ENCODE measurements around the gene DHRSX. TPM values are rescaled to one million over a fixed set of nuclear protein-coding genes. Genes with fewer than 3 reads are reported as not detected.
"Not testable (repeated sequence)": the region's sequence is repeated elsewhere in the genome, so short reads cannot be mapped to it uniquely, and the experiment has no call there.

DHRSX gene
- total and polyA plus RNA-seq, 7 donors = 12.5 to 25.2 (median 16.1) TPM

DNA sequence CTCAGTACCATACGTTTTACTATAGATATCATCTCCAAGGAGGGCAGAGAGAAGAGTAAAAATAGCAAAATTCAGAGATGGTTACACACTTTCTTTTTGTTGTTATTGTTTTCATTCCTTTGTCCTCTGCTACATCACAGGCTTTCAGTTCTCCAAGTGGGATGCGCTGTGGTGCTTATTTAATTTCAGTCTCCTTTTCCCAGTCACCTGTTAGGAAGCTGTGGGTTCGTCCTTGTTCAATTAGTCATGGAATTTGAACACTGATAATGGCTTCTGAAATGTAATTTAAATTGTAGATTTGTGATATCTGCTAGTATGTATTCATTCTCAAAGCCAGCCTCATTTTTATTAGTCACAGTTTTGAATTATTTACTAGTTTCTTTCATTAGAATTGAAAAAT lies 38.8 kb upstream of the DHRSX start:
- no peaks in the 10 kb centered on the region for H3K27me3 ChIP-seq
- WGBS, 2 donors = 85 to 88% methylated on average over 3 of the region's 3 CpGs

DNA sequence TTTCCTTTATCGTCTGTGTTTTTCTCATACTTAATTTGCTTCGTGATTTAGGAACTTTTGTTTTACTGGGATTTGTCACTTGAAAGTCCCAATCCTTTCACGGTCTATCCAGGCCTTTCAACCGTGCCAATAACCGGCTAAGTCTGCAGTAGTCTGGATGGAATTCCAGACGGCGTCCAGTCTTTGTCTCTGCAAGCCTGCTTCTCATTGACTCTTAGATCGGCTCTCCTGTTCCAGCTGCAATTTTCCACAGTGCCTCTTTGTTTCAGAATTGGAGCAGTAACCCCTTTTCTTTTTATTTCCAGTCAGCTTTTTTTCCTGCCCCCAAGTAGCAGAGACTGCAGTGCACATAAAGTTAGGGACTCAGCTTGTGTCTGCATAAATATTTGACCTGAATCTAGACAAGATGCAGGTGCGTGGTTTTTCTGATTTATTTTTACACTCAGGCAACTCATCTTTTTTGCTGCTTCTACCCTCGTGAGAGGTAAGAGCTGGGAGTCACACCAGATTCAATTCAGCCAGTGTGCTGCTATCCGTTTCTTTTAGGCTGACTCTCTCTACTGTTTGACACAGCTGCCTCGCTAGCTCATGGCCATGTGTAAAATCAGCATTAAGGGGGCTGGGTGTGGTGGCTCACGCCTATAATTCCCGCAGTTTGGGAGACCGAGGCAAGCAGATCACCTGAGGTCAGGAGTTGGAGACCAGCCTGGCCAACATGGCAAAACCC lies 37.4 kb upstream of the DHRSX start:
- Histone ChIP-seq H3K4me3 (no peak overlapping the region), H3K9me3 (no peaks in the 10 kb centered on the region), H3K4me1 (peaks cover 0 to 9% (median 0%) of the 10 kb centered on the region in 4 donors), H3K36me3 (no peaks in the 10 kb centered on the region), H3K27me3 (no peaks in the 10 kb centered on the region), H3K27ac (no peak overlapping the region)
- TF ChIP-seq, protein P1, sequence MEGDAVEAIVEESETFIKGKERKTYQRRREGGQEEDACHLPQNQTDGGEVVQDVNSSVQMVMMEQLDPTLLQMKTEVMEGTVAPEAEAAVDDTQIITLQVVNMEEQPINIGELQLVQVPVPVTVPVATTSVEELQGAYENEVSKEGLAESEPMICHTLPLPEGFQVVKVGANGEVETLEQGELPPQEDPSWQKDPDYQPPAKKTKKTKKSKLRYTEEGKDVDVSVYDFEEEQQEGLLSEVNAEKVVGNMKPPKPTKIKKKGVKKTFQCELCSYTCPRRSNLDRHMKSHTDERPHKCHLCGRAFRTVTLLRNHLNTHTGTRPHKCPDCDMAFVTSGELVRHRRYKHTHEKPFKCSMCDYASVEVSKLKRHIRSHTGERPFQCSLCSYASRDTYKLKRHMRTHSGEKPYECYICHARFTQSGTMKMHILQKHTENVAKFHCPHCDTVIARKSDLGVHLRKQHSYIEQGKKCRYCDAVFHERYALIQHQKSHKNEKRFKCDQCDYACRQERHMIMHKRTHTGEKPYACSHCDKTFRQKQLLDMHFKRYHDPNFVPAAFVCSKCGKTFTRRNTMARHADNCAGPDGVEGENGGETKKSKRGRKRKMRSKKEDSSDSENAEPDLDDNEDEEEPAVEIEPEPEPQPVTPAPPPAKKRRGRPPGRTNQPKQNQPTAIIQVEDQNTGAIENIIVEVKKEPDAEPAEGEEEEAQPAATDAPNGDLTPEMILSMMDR (IDR thresholded peaks at IDR 0.05) = no peak
- no peak for TF ChIP-seq EP300 (IDR thresholded peaks at IDR 0.05)
- no peak for TF ChIP-seq POLR2AphosphoS5 (IDR thresholded peaks at IDR 0.05)
- WGBS, 2 donors = 52 to 73% methylated on average over 15 of the region's 15 CpGs
- no peak for DNase-seq
- intact Hi-C loops (cut with DNase I) = no loop called here

More for the DNA sequence above, 38.8 kb upstream of the DHRSX start:
- H3K36me3 ChIP-seq = no peaks in the 10 kb centered on the region
- H3K9me3 ChIP-seq = no peaks in the 10 kb centered on the region
- no peak overlapping the region for H3K27ac ChIP-seq
- TF ChIP-seq POLR2A (IDR thresholded peaks at IDR 0.05) (no peak), EP300 (IDR thresholded peaks at IDR 0.05) (no peak), POLR2AphosphoS5 (IDR thresholded peaks at IDR 0.05) (no peak)
- TF ChIP-seq, protein P1 (IDR thresholded peaks at IDR 0.05) = no peak
- no peak for DNase-seq
- peaks cover 0 to 9% (median 0%) of the 10 kb centered on the region in 4 donors for H3K4me1 ChIP-seq
- H3K4me3 ChIP-seq = no peak overlapping the region
- intact Hi-C loops (cut with DNase I) = no loop called here

DNA sequence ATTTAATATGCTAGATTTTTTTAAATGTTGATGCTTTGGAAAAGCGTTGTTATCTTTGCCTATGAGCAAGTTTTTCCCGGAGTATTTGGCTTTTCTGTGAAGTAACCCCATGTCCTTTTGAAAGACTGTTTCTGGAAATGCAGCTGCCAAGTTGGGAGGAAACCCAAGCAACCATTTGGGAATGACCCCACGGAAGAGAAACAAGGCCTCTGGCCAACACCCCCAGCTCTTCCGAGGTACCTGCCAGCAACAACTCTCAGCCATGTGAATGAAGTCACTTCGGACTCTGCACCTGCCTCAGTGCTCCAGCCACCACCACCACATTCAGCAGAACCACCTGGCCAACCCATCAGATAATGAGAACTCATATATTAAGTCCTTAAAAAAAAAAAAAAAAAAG lies 36.2 kb upstream of the DHRSX start:
- no peaks in the 10 kb centered on the region for H3K27me3 ChIP-seq
- intact Hi-C loops (cut with DNase I) = no loop called here
- peaks cover 0 to 9% (median 0%) of the 10 kb centered on the region in 4 donors for H3K4me1 ChIP-seq
- DNase-seq = no peak
- WGBS, 2 donors = 81 to 84% methylated on average over 5 of the region's 5 CpGs
- H3K36me3 ChIP-seq = no peaks in the 10 kb centered on the region
- H3K27ac ChIP-seq = no peak overlapping the region
- TF ChIP-seq, protein P1 (IDR thresholded peaks at IDR 0.05) = no peak
- TF ChIP-seq EP300 (IDR thresholded peaks at IDR 0.05) (no peak), POLR2AphosphoS5 (IDR thresholded peaks at IDR 0.05) (no peak), POLR2A (IDR thresholded peaks at IDR 0.05) (no peak)
- no peak overlapping the region for H3K4me3 ChIP-seq
- H3K9me3 ChIP-seq = no peaks in the 10 kb centered on the region

DNA sequence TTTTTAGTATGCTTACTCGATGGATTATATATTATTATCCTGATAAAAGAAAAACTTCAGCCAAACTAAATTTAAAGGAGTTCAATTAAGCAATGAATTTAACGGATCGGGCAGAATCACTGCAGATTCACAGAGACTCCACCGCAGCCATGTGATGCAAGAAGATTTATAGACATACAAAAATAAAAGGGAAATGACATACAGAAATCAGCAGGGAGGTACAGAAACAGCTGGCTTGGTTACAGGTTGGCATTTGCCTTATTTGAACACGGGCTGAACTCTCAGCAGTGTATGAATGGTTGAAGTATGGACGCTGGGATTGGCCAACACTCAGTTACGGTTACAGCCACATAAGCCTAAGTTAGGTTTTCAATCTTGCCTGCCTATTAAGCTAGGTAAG lies 35.4 kb upstream of the DHRSX start:
- no peak overlapping the region for H3K27ac ChIP-seq
- TF ChIP-seq POLR2A (IDR thresholded peaks at IDR 0.05) = no peak
- TF ChIP-seq EP300 (IDR thresholded peaks at IDR 0.05) = no peak
- no peak for TF ChIP-seq POLR2AphosphoS5 (IDR thresholded peaks at IDR 0.05)
- TF ChIP-seq, protein P1 (IDR thresholded peaks at IDR 0.05) = no peak
- H3K4me1 ChIP-seq = peaks cover 0 to 9% (median 0%) of the 10 kb centered on the region in 4 donors
- no peaks in the 10 kb centered on the region for H3K36me3 ChIP-seq
- intact Hi-C loops (cut with DNase I) = no loop called here
- no peaks in the 10 kb centered on the region for H3K27me3 ChIP-seq
- H3K4me3 ChIP-seq = no peak overlapping the region
- H3K9me3 ChIP-seq = no peaks in the 10 kb centered on the region
- no peak for DNase-seq
- WGBS, 2 donors = 69 to 85% methylated on average over 7 of the region's 7 CpGs

DNA sequence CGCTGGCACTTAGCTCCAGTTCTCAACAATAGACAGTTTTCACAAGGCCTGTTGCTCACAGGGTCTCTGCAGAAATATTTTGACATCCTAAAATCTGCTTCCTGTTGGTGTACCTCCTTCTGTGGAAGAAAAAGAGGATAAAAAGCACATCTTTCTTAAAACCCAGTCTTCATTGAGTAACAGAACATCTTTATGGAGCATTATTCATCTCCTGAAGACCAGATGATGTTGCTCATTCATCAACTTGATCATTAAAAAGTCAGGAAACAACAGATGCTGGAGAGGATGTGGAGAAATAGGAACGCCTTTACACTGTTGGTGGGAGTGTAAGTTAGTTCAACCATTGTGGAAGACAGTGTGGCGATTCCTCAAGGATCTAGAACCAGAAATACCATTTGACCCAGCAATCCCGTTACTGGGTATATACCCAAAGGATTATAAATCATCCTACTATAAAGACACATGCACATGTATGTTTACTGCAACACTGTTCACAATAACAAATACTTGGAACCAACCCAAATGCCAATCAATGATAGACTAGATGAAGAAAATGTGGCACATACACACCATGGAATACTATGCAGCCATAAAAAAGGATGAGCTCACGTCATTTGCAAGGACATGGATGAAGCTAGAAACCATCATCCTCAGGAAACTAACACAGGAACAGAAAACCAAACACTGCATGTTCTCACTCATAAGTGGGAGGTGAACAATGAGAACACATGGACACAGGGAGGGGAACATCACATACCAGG lies 33.7 kb upstream of the DHRSX start:
- H3K4me3 ChIP-seq; intact Hi-C loops (cut with DNase I); H3K27me3 ChIP-seq; H3K4me1 ChIP-seq; H3K9me3 ChIP-seq; DNase-seq; H3K27ac ChIP-seq; H3K36me3 ChIP-seq: not testable (repeated sequence)
- WGBS, 2 donors = 63 to 69% methylated on average over 5 of the region's 5 CpGs
